Parathyroid adenoma (tissue), 2 donors: ENCODE results near the gene CDK1.
"Not testable (repeated sequence)": the region's sequence is repeated elsewhere in the genome, so short reads cannot be mapped to it uniquely, and the experiment has no call there.

Experiments
- H2AFZ ChIP-seq: fragments of 300-600 bp; sonication (generic); one replicate; pipeline ENCODE4 v1.7.0; 2017; ENCODE audit warnings: antibody characterized with exemption, mild to moderate bottlenecking
- H3K27ac ChIP-seq: fragments of 300-600 bp; sonication (generic); one replicate; pipeline ENCODE4 v1.7.0; 2017
- H3K27me3 ChIP-seq: fragments of 300-600 bp; sonication (generic); one replicate; pipeline ENCODE4 v1.7.0; 2017; ENCODE audit warnings: low read length; ENCODE audit not compliant: control insufficient read depth, insufficient read depth
- H3K36me3 ChIP-seq: fragments of 300-600 bp; sonication (generic); one replicate; pipeline ENCODE4 v1.7.0; 2017; ENCODE audit warnings: low read length; ENCODE audit not compliant: control insufficient read depth, insufficient read depth
- H3K4me1 ChIP-seq: fragments of 300-600 bp; sonication (generic); one replicate; pipeline ENCODE4 v1.7.0; 2017; ENCODE audit warnings: control low read depth
- H3K4me2 ChIP-seq: fragments of 300-600 bp; sonication (generic); one replicate; pipeline ENCODE4 v1.7.0; 2017; ENCODE audit warnings: low read length
- H3K4me3 ChIP-seq: fragments of 300-600 bp; sonication (generic); one replicate; pipeline ENCODE4 v1.7.0; 2017; ENCODE audit warnings: low read depth, low read length
- H3K79me2 ChIP-seq: fragments of 300-600 bp; sonication (generic); one replicate; pipeline ENCODE4 v1.7.0; 2017; ENCODE audit warnings: control low read depth
- H3K9ac ChIP-seq: fragments of 300-600 bp; sonication (generic); one replicate; pipeline ENCODE4 v1.7.0; 2017; ENCODE audit warnings: mild to moderate bottlenecking
- H3K9me3 ChIP-seq: fragments of 300-600 bp; sonication (generic); one replicate; pipeline ENCODE4 v1.7.0; 2017; ENCODE audit warnings: low read length; ENCODE audit not compliant: control insufficient read depth
- TF ChIP-seq, protein P1 (sequence below): fragments of 300-600 bp; sonication (generic); IDR thresholded peaks from one replicate; pipeline ENCODE4 v1.7.0; 2017; ENCODE audit warnings: antibody characterized with exemption, mild to moderate bottlenecking
- donor health status: primary hyperparathyroidism.

CDK1 gene

DNA sequence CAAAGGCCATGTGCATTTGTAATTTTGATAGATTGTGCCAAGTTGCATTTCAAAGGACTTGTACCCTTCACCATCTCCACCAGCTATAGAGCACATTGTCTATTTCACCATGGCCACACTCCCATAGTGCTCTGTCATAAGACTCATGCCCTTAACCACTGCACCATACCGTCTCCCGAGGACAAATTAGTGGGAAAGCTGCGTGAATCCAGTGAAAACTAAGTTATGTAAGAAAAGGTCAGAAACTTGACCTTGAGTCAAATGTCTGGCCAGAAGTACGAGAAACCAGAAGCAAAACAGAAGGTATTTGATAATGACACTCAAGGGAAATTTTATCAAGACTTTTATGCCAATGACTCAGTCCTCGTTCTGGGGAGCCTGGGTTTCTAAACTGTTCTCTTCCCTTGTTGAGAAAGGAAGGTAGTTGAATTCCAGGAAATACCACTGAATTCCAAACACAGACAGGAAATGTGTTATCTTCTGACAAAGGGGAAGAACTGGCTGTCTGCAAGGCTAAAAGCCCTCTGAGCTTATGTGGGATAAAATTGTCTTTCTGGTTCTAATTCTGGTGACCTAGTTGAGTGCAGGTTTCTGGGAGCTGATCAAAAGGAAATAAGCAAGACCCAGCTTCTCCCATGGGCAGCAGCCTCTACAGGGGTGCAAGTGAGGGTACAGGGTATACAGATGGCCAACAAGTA lies 49.7 kb downstream of the CDK1 start:
- Histone ChIP-seq H2AFZ (no peak overlapping the region), H3K27ac (peak overlapping the region; percentile 1), H3K4me1 (no peaks in the 10 kb centered on the region), H3K9me3 (no peaks in the 10 kb centered on the region), H3K9ac (no peak overlapping the region), H3K4me3 (no peak overlapping the region), H3K36me3 (no peaks in the 10 kb centered on the region), H3K27me3 (no peaks in the 10 kb centered on the region), H3K79me2 (no peaks in the 10 kb centered on the region), H3K4me2 (no peak overlapping the region)
- TF ChIP-seq, protein P1, sequence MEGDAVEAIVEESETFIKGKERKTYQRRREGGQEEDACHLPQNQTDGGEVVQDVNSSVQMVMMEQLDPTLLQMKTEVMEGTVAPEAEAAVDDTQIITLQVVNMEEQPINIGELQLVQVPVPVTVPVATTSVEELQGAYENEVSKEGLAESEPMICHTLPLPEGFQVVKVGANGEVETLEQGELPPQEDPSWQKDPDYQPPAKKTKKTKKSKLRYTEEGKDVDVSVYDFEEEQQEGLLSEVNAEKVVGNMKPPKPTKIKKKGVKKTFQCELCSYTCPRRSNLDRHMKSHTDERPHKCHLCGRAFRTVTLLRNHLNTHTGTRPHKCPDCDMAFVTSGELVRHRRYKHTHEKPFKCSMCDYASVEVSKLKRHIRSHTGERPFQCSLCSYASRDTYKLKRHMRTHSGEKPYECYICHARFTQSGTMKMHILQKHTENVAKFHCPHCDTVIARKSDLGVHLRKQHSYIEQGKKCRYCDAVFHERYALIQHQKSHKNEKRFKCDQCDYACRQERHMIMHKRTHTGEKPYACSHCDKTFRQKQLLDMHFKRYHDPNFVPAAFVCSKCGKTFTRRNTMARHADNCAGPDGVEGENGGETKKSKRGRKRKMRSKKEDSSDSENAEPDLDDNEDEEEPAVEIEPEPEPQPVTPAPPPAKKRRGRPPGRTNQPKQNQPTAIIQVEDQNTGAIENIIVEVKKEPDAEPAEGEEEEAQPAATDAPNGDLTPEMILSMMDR, result no peak

DNA sequence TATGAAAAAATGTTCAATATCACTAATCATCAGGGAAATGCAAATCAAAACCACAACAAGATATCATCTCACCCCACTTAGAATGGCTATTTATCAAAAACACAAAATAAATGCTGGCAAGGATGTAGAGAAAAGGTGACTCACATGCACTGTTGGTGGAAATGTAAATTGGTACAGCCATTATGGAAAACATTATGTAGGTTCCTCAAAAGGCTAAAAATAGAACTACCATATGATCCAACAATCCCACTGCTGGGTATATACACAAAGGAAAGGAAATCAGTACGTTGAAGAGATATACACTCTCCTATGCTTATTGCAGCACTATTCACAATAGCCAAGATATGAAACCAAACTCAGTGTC lies 50.2 kb downstream of the CDK1 start:
- Histone ChIP-seq H3K79me2 (no peaks in the 10 kb centered on the region), H3K27ac (peak overlapping the region; percentile 1), H3K9ac (no peak overlapping the region), H3K27me3 (no peaks in the 10 kb centered on the region), H3K4me3 (no peak overlapping the region), H2AFZ (no peak overlapping the region), H3K4me1 (no peaks in the 10 kb centered on the region), H3K9me3 (no peaks in the 10 kb centered on the region), H3K36me3 (no peaks in the 10 kb centered on the region), H3K4me2 (no peak overlapping the region)
- TF ChIP-seq, protein P1, result no peak

DNA sequence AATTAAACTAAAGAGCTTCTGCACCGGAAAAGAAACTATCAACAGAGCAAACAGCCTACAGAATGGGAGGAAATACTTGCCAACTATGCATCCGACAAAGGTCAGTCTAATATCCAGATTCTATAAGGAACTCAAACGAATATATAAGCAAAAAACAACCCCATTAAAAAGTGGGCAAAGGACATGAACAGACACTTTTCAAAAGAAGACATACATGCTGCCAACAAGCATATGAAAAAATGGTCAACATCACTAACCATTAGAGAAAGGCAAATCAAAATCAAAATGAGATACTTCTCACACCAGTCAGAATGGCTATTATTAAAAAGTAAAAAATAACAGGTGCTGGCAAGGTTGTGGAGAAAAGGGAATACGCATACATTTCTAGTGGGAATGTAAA lies 53.9 kb downstream of the CDK1 start:
- H3K36me3 ChIP-seq, H3K4me1 ChIP-seq, H2AFZ ChIP-seq, H3K79me2 ChIP-seq, H3K4me2 ChIP-seq, H3K27ac ChIP-seq, H3K4me3 ChIP-seq, H3K27me3 ChIP-seq, H3K9me3 ChIP-seq, H3K9ac ChIP-seq: not testable (repeated sequence)

DNA sequence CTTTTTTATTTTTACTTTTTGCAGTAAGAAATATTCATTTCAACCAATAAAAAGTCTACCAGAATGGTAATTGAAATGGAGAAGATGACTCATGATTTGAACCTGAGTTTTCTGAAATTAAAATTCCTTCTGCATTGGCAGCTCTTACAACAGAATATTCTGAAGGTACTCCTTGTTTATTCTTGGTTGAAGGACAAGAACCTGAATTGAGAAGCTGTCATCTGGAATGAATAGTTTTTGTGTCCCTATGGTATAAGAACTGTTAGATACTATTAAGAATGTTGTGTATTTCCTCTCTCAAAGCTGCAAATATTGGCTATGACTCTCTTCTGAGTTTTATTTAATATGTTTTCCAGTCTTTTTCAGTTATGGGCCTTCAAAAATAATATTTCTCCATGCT lies 56.1 kb downstream of the CDK1 start:
- Histone ChIP-seq H3K27ac (no peak overlapping the region), H3K36me3 (no peaks in the 10 kb centered on the region), H3K79me2 (no peaks in the 10 kb centered on the region), H3K27me3 (no peaks in the 10 kb centered on the region), H3K4me1 (no peaks in the 10 kb centered on the region), H3K4me3 (no peak overlapping the region), H3K9ac (no peak overlapping the region), H3K4me2 (no peak overlapping the region), H2AFZ (no peak overlapping the region), H3K9me3 (no peaks in the 10 kb centered on the region)
- TF ChIP-seq, protein P1, result no peak

DNA sequence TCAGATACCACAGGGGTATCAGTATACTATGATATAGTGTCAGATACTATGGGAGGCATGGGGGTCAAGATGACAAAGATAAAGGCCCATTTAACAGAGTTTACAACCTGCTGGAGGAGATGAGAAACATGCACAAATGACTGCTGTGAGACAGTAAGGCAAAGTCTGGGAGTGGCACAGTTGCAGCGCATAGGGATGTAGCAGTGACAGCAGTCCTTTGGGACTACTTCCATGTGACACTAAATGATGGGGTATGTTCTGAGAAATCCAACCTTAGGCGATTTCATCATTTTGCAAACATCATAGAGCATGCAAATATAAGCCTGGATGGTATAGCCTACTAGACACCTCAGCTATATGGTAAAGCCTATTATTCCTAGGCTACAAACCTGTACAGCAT lies 56.8 kb downstream of the CDK1 start:
- Histone ChIP-seq H3K4me1 (no peaks in the 10 kb centered on the region), H3K27ac (no peak overlapping the region), H3K79me2 (no peaks in the 10 kb centered on the region), H3K9me3 (no peaks in the 10 kb centered on the region), H3K4me2 (no peak overlapping the region), H2AFZ (no peak overlapping the region), H3K4me3 (no peak overlapping the region), H3K27me3 (no peaks in the 10 kb centered on the region), H3K9ac (no peak overlapping the region), H3K36me3 (no peaks in the 10 kb centered on the region)
- TF ChIP-seq, protein P1, result no peak

DNA sequence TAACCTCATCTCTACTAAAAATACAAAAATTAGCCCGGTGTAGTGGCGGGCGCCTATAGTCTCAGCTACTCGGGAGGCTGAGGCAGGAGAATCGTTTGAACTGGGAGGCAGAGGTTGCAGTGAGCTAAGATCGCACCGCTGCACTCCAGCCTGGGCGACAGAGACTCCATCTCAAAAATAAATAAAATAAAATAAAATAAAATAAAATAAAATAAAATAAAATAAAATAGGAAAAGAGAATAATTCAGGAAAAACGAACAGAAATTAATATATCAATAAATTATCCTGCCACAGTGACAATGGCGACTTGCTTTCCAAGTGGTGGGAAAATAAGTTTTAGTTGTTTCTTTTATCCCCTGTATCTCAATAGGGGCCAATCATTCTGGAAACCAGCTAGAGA lies 62.9 kb downstream of the CDK1 start:
- not testable (repeated sequence) for H3K9me3 ChIP-seq, H3K4me2 ChIP-seq, H3K36me3 ChIP-seq, H3K4me3 ChIP-seq, H3K27me3 ChIP-seq, H3K79me2 ChIP-seq, H3K4me1 ChIP-seq, H3K9ac ChIP-seq, H2AFZ ChIP-seq, H3K27ac ChIP-seq
